Endodermal cell (in vitro differentiated cells): ENCODE data around the gene LRMDA. TPM values are rescaled to one million over a fixed set of nuclear protein-coding genes. Genes with fewer than 3 reads are reported as not detected.

Source experiments
- DNase-seq: peaks from one replicate; pipeline ENCODE4 v3.0.0-alpha.2; 2017
- H3K27ac ChIP-seq: 2 replicates; pipeline ENCODE4 v1.5.1; 2013; ENCODE audit warnings: mild to moderate bottlenecking, low read depth, low read length, moderate library complexity
- H3K27me3 ChIP-seq: 2 replicates; pipeline ENCODE4 v1.6.1; 2013; ENCODE audit warnings: mild to moderate bottlenecking, low read length, moderate library complexity; ENCODE audit not compliant: insufficient read depth, control insufficient read depth, poor library complexity, severe bottlenecking
- H3K36me3 ChIP-seq: 2 replicates; pipeline ENCODE4 v1.7.0; 2013; ENCODE audit warnings: mild to moderate bottlenecking, low read length, moderate library complexity; ENCODE audit not compliant: control insufficient read depth, insufficient read depth
- H3K4me1 ChIP-seq: one replicate; pipeline ENCODE4 v1.7.0; 2013; ENCODE audit warnings: low read length; ENCODE audit not compliant: control insufficient read depth, insufficient read depth
- H3K4me3 ChIP-seq: 2 replicates; pipeline ENCODE4 v1.5.1; 2013; ENCODE audit warnings: mild to moderate bottlenecking, low read length, moderate library complexity
- H3K9ac ChIP-seq: 2 replicates; pipeline ENCODE4 v1.6.1; 2013; ENCODE audit warnings: mild to moderate bottlenecking, low read length, moderate library complexity; ENCODE audit not compliant: poor library complexity, severe bottlenecking; ENCODE audit errors: extremely low read depth
- H3K9me3 ChIP-seq: 2 replicates; pipeline ENCODE4 v1.6.1; 2013; ENCODE audit warnings: mild to moderate bottlenecking, low read length, moderate library complexity; ENCODE audit not compliant: control insufficient read depth
- H3K27ac Mint-ChIP-seq: 2 replicates; pipeline ENCODE4 v1.8.0; 2020; ENCODE audit warnings: mixed read lengths
- H3K27me3 Mint-ChIP-seq: 2 replicates; pipeline ENCODE4 v1.8.0; 2021; ENCODE audit warnings: mild to moderate bottlenecking, mixed read lengths; ENCODE audit not compliant: insufficient read depth
- H3K36me3 Mint-ChIP-seq: 2 replicates; pipeline ENCODE4 v1.8.0; 2020; ENCODE audit warnings: low read depth, mixed read lengths
- H3K4me1 Mint-ChIP-seq: 2 replicates; pipeline ENCODE4 v1.8.0; 2020; ENCODE audit warnings: mixed read lengths
- H3K4me3 Mint-ChIP-seq: 2 replicates; pipeline ENCODE4 v1.8.0; 2020; ENCODE audit warnings: mild to moderate bottlenecking, moderate library complexity, mixed read lengths
- H3K9me3 Mint-ChIP-seq: 2 replicates; pipeline ENCODE4 v1.8.0; 2020; ENCODE audit warnings: mild to moderate bottlenecking, mixed read lengths
- WGBS, 2 experiments: methylation state at CpG; one replicate each; pipeline versions ENCODE4 v1.1.5 to v1.1.7; 2013; ENCODE audit warnings: missing lambda C conversion rate in 2 of 2, mixed read lengths in 1 of 2; ENCODE audit not compliant: insufficient coverage in 1 of 2, insufficient read length in 1 of 2; 5-methylcytosine and 5-hydroxymethylcytosine counted together
- total RNA-seq, 2 donors: library from RNA; stranded (reverse); fragmentation: NEBNext Ultra II Directional in 1 of 2; extraction: Animal tissue kit (Norgen Biotek cat#: 25700) in 1 of 2; gene quantifications; 2 replicates in 1 of 2; 3 replicates in 1 of 2; pipeline ENCODE4 v1.2.1, GENCODE V29; 2021
- TF ChIP-seq, protein P1 (sequence below): fragments of 200-600 bp; sonication (generic); conservative IDR thresholded peaks from 2 replicates; pipeline ENCODE4 v1.5.0; 2021; ENCODE audit warnings: antibody characterized with exemption, mild to moderate bottlenecking

The LRMDA gene
- total RNA-seq, 2 donors from 2014 or later = 1.7 to 5.1 TPM

GRCh38 chr10:76043261-76043660 lies 611.8 kb downstream of the LRMDA start:
- peaks cover 7% of the 10 kb centered on the region for H3K27me3 ChIP-seq
- H3K9ac ChIP-seq = no peak overlapping the region
- no peak overlapping the region for H3K27ac ChIP-seq
- Mint-ChIP-seq H3K27me3 (peaks cover 17% of the 10 kb centered on the region), H3K27ac (no peak overlapping the region), H3K4me3 (no peak overlapping the region), H3K36me3 (no peaks in the 10 kb centered on the region), H3K4me1 (no peaks in the 10 kb centered on the region), H3K9me3 (peaks cover 18% of the 10 kb centered on the region)
- DNase-seq = no peak
- no peak overlapping the region for H3K4me3 ChIP-seq
- WGBS, 2 experiments = 87 to 100% methylated on average over 2 of the region's 2 CpGs
- H3K4me1 ChIP-seq = no peaks in the 10 kb centered on the region
- H3K9me3 ChIP-seq = peaks cover 11% of the 10 kb centered on the region
- TF ChIP-seq, protein P1, sequence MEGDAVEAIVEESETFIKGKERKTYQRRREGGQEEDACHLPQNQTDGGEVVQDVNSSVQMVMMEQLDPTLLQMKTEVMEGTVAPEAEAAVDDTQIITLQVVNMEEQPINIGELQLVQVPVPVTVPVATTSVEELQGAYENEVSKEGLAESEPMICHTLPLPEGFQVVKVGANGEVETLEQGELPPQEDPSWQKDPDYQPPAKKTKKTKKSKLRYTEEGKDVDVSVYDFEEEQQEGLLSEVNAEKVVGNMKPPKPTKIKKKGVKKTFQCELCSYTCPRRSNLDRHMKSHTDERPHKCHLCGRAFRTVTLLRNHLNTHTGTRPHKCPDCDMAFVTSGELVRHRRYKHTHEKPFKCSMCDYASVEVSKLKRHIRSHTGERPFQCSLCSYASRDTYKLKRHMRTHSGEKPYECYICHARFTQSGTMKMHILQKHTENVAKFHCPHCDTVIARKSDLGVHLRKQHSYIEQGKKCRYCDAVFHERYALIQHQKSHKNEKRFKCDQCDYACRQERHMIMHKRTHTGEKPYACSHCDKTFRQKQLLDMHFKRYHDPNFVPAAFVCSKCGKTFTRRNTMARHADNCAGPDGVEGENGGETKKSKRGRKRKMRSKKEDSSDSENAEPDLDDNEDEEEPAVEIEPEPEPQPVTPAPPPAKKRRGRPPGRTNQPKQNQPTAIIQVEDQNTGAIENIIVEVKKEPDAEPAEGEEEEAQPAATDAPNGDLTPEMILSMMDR = no peak
- H3K36me3 ChIP-seq = no peaks in the 10 kb centered on the region

DNA sequence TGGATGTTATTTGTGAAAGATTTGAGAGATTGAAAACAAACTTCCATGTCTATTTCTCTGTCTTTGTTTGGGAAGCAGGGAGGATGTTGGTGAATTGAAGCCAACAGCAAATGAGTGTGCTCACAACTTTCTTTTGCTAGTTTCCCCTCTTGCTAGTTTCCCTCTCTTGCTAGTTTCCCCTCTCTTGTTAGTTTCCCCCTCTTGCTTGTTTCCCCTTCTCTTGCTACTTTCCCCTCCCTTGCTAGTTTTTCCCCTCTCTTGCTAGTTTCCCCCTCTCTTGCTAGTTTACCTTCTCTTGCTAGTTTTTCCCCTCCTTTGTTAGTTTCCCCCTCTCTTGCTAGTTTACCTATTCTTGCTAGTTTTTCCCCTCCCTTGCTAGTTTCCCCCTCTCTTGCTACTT lies 613.3 kb downstream of the LRMDA start:
- Histone ChIP-seq H3K4me3 (no peak overlapping the region), H3K27ac (no peak overlapping the region), H3K27me3 (peaks cover 7% of the 10 kb centered on the region), H3K36me3 (no peaks in the 10 kb centered on the region), H3K9me3 (no peaks in the 10 kb centered on the region), H3K9ac (no peak overlapping the region), H3K4me1 (no peaks in the 10 kb centered on the region)
- H3K4me1 Mint-ChIP-seq = no peaks in the 10 kb centered on the region
- peaks cover 17% of the 10 kb centered on the region for H3K27me3 Mint-ChIP-seq
- H3K9me3 Mint-ChIP-seq = peaks cover 10% of the 10 kb centered on the region
- TF ChIP-seq, protein P1 = no peak
- no peak for DNase-seq
- no peaks in the 10 kb centered on the region for H3K36me3 Mint-ChIP-seq
- no peak overlapping the region for H3K27ac Mint-ChIP-seq
- H3K4me3 Mint-ChIP-seq = no peak overlapping the region

- TF ChIP-seq, protein P1 = no peak
- H3K27me3 Mint-ChIP-seq = peaks cover 17% of the 10 kb centered on the region
- WGBS, 2 experiments = 91% methylated on average over 1 of the region's 1 CpG
These were observed 613.8 kb downstream of the LRMDA start for GRCh38 chr10:76045174-76045573.

More at GRCh38 chr10:76045174-76045573, 613.8 kb downstream of the LRMDA start:
- H3K4me3 ChIP-seq = no peak overlapping the region
- Mint-ChIP-seq H3K27ac (no peak overlapping the region), H3K9me3 (peaks cover 7% of the 10 kb centered on the region), H3K36me3 (no peaks in the 10 kb centered on the region), H3K4me1 (no peaks in the 10 kb centered on the region), H3K4me3 (no peak overlapping the region)
- H3K9me3 ChIP-seq = no peaks in the 10 kb centered on the region
- H3K27ac ChIP-seq = no peak overlapping the region
- H3K27me3 ChIP-seq = peaks cover 7% of the 10 kb centered on the region
- no peak overlapping the region for H3K9ac ChIP-seq
- no peaks in the 10 kb centered on the region for H3K4me1 ChIP-seq
- H3K36me3 ChIP-seq = no peaks in the 10 kb centered on the region
- DNase-seq = no peak
